IMR-90 (cell line): ENCODE data around the gene CNTLN. TPM values are rescaled to one million over a fixed set of nuclear protein-coding genes. Genes with fewer than 3 reads are reported as not detected.

Source experiments
- ATAC-seq: fragments of 200-7000 bp; cut with Tn5 transposase; 2 replicates; pipeline ENCODE4 v1.9.1; 2020; ENCODE audit warnings: low read depth, mild to moderate bottlenecking, moderate library complexity
- BruUV-seq: library from RNA; stranded (reverse); fragments of 400-500 nt; replicated peaks from 2 replicates; lab custom pipeline; 2021; lab: Mats Ljungman, UMichigan
- CTCF ChIA-PET: fragments of 300-600 bp; formaldehyde crosslinking; extraction: SDS; loops from one replicate; lab custom pipeline; 2021; ENCODE audit warnings: antibody characterized with exemption; lab: Yijun Ruan, JAX
- POLR2A ChIA-PET: fragments of 300-600 bp; sonication (Branson Sonifier 250); formaldehyde crosslinking; loops from one replicate; lab custom pipeline; 2022; ENCODE audit warnings: antibody characterized with exemption; ENCODE audit not compliant: unreplicated experiment; lab: Charles Lee
- DNase-seq: peaks from one replicate; pipeline ENCODE4 v3.0.0; 2013
- H2AFZ ChIP-seq: replicated peaks from 2 replicates; pipeline ENCODE3; 2013; ENCODE audit warnings: low read length, mild to moderate bottlenecking; ENCODE audit not compliant: poor library complexity
- H2AK5ac ChIP-seq: 2 replicates; pipeline ENCODE4 v1.6.1; 2013; ENCODE audit warnings: low read depth, low read length, inconsistent platforms
- H2AK9ac ChIP-seq: replicated peaks from 2 replicates; pipeline ENCODE3; 2013; ENCODE audit warnings: mild to moderate bottlenecking, low read depth, low read length, moderate library complexity; ENCODE audit not compliant: poor library complexity
- H2BK120ac ChIP-seq: 2 replicates; pipeline ENCODE4 v1.6.1; 2013; ENCODE audit warnings: low read depth, low read length, inconsistent platforms
- H2BK15ac ChIP-seq: 3 replicates; pipeline ENCODE4 v1.6.1; 2013; ENCODE audit warnings: low read depth, low read length, inconsistent platforms
- H2BK20ac ChIP-seq: 2 replicates; pipeline ENCODE4 v1.6.1; 2013; ENCODE audit warnings: low read depth, mild to moderate bottlenecking, inconsistent platforms, low read length, moderate library complexity
- H2BK5ac ChIP-seq: 2 replicates; pipeline ENCODE4 v1.6.1; 2013; ENCODE audit warnings: mild to moderate bottlenecking, low read depth, low read length, inconsistent platforms; ENCODE audit not compliant: poor library complexity, severe bottlenecking
- H3K14ac ChIP-seq: replicated peaks from 2 replicates; pipeline ENCODE4 v1.6.1; 2013; ENCODE audit warnings: low read depth, low read length, inconsistent platforms
- H3K18ac ChIP-seq: 2 replicates; pipeline ENCODE4 v1.6.1; 2013; ENCODE audit warnings: low read depth, low read length, control low read depth
- H3K23ac ChIP-seq: 2 replicates; pipeline ENCODE4 v1.6.1; 2013; ENCODE audit warnings: low read depth, low read length, inconsistent platforms
- H3K27ac ChIP-seq: 2 replicates; pipeline ENCODE4 v1.5.1; 2013; ENCODE audit warnings: mild to moderate bottlenecking, control low read depth, low read length; ENCODE audit not compliant: insufficient read depth
- H3K27me3 ChIP-seq: 2 replicates; pipeline ENCODE4 v1.6.1; 2013; ENCODE audit warnings: low read length; ENCODE audit not compliant: control insufficient read depth, insufficient read depth
- H3K36me3 ChIP-seq: 2 replicates; pipeline ENCODE4 v1.6.1; 2013; ENCODE audit warnings: low read length, mixed read lengths; ENCODE audit not compliant: control insufficient read depth, insufficient read depth
- H3K4ac ChIP-seq: 2 replicates; pipeline ENCODE4 v1.6.1; 2013; ENCODE audit warnings: low read depth, low read length, inconsistent platforms
- H3K4me1 ChIP-seq: 2 replicates; pipeline ENCODE4 v1.6.1; 2013; ENCODE audit warnings: low read length, mixed read lengths; ENCODE audit not compliant: control insufficient read depth, insufficient read depth
- H3K4me2 ChIP-seq: 2 replicates; pipeline ENCODE4 v1.6.1; 2013; ENCODE audit warnings: low read depth, mild to moderate bottlenecking, control low read depth, low read length, moderate library complexity
- H3K4me3 ChIP-seq: 2 replicates; pipeline ENCODE4 v1.5.1; 2013; ENCODE audit warnings: low read depth, mild to moderate bottlenecking, control low read depth, low read length, moderate library complexity; ENCODE audit not compliant: insufficient read depth
- H3K56ac ChIP-seq: 2 replicates; pipeline ENCODE4 v1.6.1; 2013; ENCODE audit warnings: low read length, inconsistent platforms; ENCODE audit not compliant: insufficient read depth; ENCODE audit errors: extremely low read depth
- H3K79me1 ChIP-seq, 2 experiments: 2 replicates each; pipeline ENCODE4 v1.6.1; 2013; ENCODE audit warnings: low read length in 2 of 2, inconsistent platforms in 1 of 2, low read depth in 1 of 2
- H3K9ac ChIP-seq: 2 replicates; pipeline ENCODE4 v1.6.1; 2013; ENCODE audit warnings: low read depth, low read length, control low read depth
- H3K9me1 ChIP-seq: 2 replicates; pipeline ENCODE4 v1.6.1; 2013; ENCODE audit warnings: low read length, inconsistent platforms; ENCODE audit not compliant: insufficient read depth
- H3K9me3 ChIP-seq: 2 replicates; pipeline ENCODE4 v1.6.1; 2013; ENCODE audit warnings: low read length; ENCODE audit not compliant: control insufficient read depth, insufficient read depth
- H4K20me1 ChIP-seq: 2 replicates; pipeline ENCODE4 v1.6.1; 2013; ENCODE audit warnings: low read length, inconsistent platforms; ENCODE audit not compliant: insufficient read depth
- H4K5ac ChIP-seq: 2 replicates; pipeline ENCODE4 v1.6.1; 2013; ENCODE audit warnings: mild to moderate bottlenecking, low read depth, low read length, control low read depth
- H4K8ac ChIP-seq, 2 experiments: 2 replicates each; pipeline ENCODE4 v1.6.1; 2013; ENCODE audit warnings: low read depth in 2 of 2, low read length in 2 of 2, control low read depth in 1 of 2, inconsistent platforms in 1 of 2
- H4K91ac ChIP-seq: 2 replicates; pipeline ENCODE4 v1.6.1; 2013; ENCODE audit warnings: low read depth, low read length, inconsistent platforms; ENCODE audit not compliant: insufficient read depth
- BHLHE40 ChIP-seq: fragments of 150-350 bp; IDR thresholded peaks from 2 replicates; pipeline ENCODE4 v1.6.1; 2016; ENCODE audit warnings: mild to moderate bottlenecking, low read depth, low read length
- CEBPB ChIP-seq: IDR thresholded peaks from 2 replicates; pipeline ENCODE4 v1.6.1; 2012; ENCODE audit warnings: low read depth, low read length, improper control_type of control experiment
- CHD1 ChIP-seq: IDR thresholded peaks from 2 replicates; pipeline ENCODE4 v1.6.1; 2012; ENCODE audit warnings: low read depth, low read length, improper control_type of control experiment
- FOS ChIP-seq: fragments of 150-350 bp; IDR thresholded peaks from 2 replicates; pipeline ENCODE4 v1.6.1; 2016; ENCODE audit warnings: low read depth, low read length
- MAFK ChIP-seq: IDR thresholded peaks from 2 replicates; pipeline ENCODE4 v1.6.1; 2012; ENCODE audit warnings: low read depth, low read length, improper control_type of control experiment
- MAZ ChIP-seq: IDR thresholded peaks from 2 replicates; pipeline ENCODE4 v1.6.1; 2012; ENCODE audit warnings: low read depth, mild to moderate bottlenecking, low read length, improper control_type of control experiment, moderate library complexity, borderline replicate concordance
- MXI1 ChIP-seq: IDR thresholded peaks from 2 replicates; pipeline ENCODE4 v1.6.1; 2012; ENCODE audit warnings: low read depth, mild to moderate bottlenecking, low read length, moderate library complexity, borderline replicate concordance
- NFE2L2 ChIP-seq: fragments of 150-350 bp; IDR thresholded peaks from 2 replicates; pipeline ENCODE4 v1.6.1; 2016; ENCODE audit warnings: low read depth, mild to moderate bottlenecking, low read length
- POLR2A ChIP-seq: IDR thresholded peaks from 2 replicates; pipeline ENCODE4 v1.6.1; 2012; ENCODE audit warnings: mild to moderate bottlenecking, low read depth, low read length
- RAD21 ChIP-seq: IDR thresholded peaks from 2 replicates; pipeline ENCODE4 v1.6.1; 2012; ENCODE audit warnings: low read length, improper control_type of control experiment
- RCOR1 ChIP-seq: IDR thresholded peaks from 2 replicates; pipeline ENCODE4 v1.6.1; 2012; ENCODE audit warnings: mild to moderate bottlenecking, low read length, improper control_type of control experiment; ENCODE audit not compliant: insufficient replicate concordance
- RFX5 ChIP-seq: IDR thresholded peaks from 2 replicates; pipeline ENCODE4 v1.8.0; 2012; ENCODE audit warnings: low read depth, mild to moderate bottlenecking, low read length, moderate library complexity
- SMC3 ChIP-seq: fragments of 150-350 bp; IDR thresholded peaks from 2 replicates; pipeline ENCODE4 v1.6.1; 2016; ENCODE audit warnings: low read depth, mild to moderate bottlenecking, antibody characterized with exemption, low read length, moderate library complexity
- dilution Hi-C: fragments of 300-500 bp; cut with HindIII; formaldehyde crosslinking; loops from one replicate; pipeline ENCODE4 v1.14.3; 2018; ENCODE audit warnings: low sequenced_read_pairs; ENCODE audit not compliant: unreplicated experiment
- in situ Hi-C: fragments of 300-500 bp; cut with MboI; formaldehyde crosslinking; loops from 3 replicates; pipeline ENCODE4 v1.14.3; 2019; ENCODE audit warnings: low sequenced_read_pairs, inconsistent platforms, mixed read lengths
- intact Hi-C: fragments of 100-400 bp; cut with micrococcal nuclease; formaldehyde crosslinking; loops from 2 replicates; pipeline ENCODE4 v1.10.0; 2022
- polyA plus RNA-seq, 3 experiments: library from polyadenylated mRNA; depleted of rRNA; stranded (reverse); fragments of >200 nt; gene quantifications; 2 replicates each; pipeline ENCODE4 v1.2.3, GENCODE V29; 2012; ENCODE audit warnings: low replicate concordance in 1 of 3
- total RNA-seq: library from RNA; depleted of rRNA; stranded (reverse); fragments of >200 nt; gene quantifications from 2 replicates; pipeline ENCODE4 v1.2.3, GENCODE V29; 2012
- TF ChIP-seq, protein P1 (sequence below): fragments of 150-350 bp; IDR thresholded peaks from 2 replicates; pipeline ENCODE4 v1.6.1; 2017; ENCODE audit warnings: mild to moderate bottlenecking, antibody characterized with exemption, low read length, low read depth
- TF ChIP-seq, protein P2 (sequence below): conservative IDR thresholded peaks from 2 replicates; pipeline ENCODE4 v1.5.1; 2012; ENCODE audit warnings: mild to moderate bottlenecking, low read depth, low read length, improper control_type of control experiment
- TF ChIP-seq, protein P3 (sequence below): fragments of 150-350 bp; IDR thresholded peaks from 2 replicates; pipeline ENCODE4 v1.6.1; 2016; ENCODE audit warnings: low read depth, mild to moderate bottlenecking, low read length, moderate library complexity, borderline replicate concordance

CNTLN gene
- total and polyA plus RNA-seq, 2 of the 4 experiments (the other 2 are of a cell fraction): 3.8 to 5.9 TPM

DNA sequence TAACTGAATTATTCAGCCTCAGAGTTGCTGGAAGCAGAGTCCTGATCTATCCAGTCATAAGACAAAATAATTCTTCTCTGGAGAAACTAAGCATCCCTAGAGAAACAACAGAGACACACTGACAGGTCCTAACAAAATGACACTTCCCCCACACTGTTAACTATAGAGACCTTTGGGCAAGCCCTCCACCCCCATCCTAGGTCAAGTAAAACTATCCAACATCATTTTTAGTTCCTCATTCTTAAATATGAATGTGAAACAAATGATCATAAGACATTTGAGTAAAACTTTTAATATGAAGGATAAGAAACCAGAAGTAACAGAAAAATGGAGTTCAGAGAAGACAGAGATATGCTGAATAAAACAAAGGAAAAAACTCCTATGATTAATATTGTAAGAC lies 30.9 kb downstream of the CNTLN start:
- dilution Hi-C loops (no loop called here), in situ Hi-C loops (no loop called here), intact Hi-C loops (no loop called here)
- no peak overlapping the region for H3K4me3 ChIP-seq
- no peak overlapping the region for H3K18ac ChIP-seq
- H3K4ac ChIP-seq: no peak overlapping the region
- no peak overlapping the region for H3K23ac ChIP-seq
- no peak overlapping the region for H2AFZ ChIP-seq
- no peaks in the 10 kb centered on the region for H3K9me1 ChIP-seq
- H4K20me1 ChIP-seq: no peaks in the 10 kb centered on the region
- no peaks in the 10 kb centered on the region for H3K36me3 ChIP-seq
- H2BK120ac ChIP-seq: no peak overlapping the region
- H2BK20ac ChIP-seq: no peak overlapping the region
- H2BK5ac ChIP-seq: no peak overlapping the region
- H3K79me1 ChIP-seq: peaks cover 5 to 8% of the 10 kb centered on the region in 2 experiments
- H3K27ac ChIP-seq: no peak overlapping the region
- ChIA-PET CTCF (no interaction called here), POLR2A (no interaction called here)
- no peak overlapping the region for H3K56ac ChIP-seq
- H4K5ac ChIP-seq: no peak overlapping the region
- BruUV-seq: no TSS peak
- no peak overlapping the region for H3K9ac ChIP-seq
- peaks cover 2% of the 10 kb centered on the region for H3K9me3 ChIP-seq
- no peak overlapping the region for H3K14ac ChIP-seq
- H3K4me2 ChIP-seq: no peak overlapping the region
- H3K4me1 ChIP-seq: no peaks in the 10 kb centered on the region
- no peak overlapping the region for H4K8ac ChIP-seq
- no peak overlapping the region for H2AK9ac ChIP-seq
- no peaks in the 10 kb centered on the region for H3K27me3 ChIP-seq
- ATAC-seq: no peak
- DNase-seq: no peak
- H2AK5ac ChIP-seq: no peak overlapping the region
- no peak overlapping the region for H4K91ac ChIP-seq
- no peak overlapping the region for H2BK15ac ChIP-seq
- TF ChIP-seq RFX5: no peak
- no peak for TF ChIP-seq CHD1
- no peak for TF ChIP-seq SMC3
- TF ChIP-seq BHLHE40: no peak
- no peak for TF ChIP-seq MXI1
- no peak for TF ChIP-seq MAZ
- TF ChIP-seq, protein P1, sequence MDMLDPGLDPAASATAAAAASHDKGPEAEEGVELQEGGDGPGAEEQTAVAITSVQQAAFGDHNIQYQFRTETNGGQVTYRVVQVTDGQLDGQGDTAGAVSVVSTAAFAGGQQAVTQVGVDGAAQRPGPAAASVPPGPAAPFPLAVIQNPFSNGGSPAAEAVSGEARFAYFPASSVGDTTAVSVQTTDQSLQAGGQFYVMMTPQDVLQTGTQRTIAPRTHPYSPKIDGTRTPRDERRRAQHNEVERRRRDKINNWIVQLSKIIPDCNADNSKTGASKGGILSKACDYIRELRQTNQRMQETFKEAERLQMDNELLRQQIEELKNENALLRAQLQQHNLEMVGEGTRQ: no peak
- TF ChIP-seq RAD21: no peak
- TF ChIP-seq MAFK: no peak
- no peak for TF ChIP-seq POLR2A
- TF ChIP-seq FOS: no peak
- TF ChIP-seq, protein P2, sequence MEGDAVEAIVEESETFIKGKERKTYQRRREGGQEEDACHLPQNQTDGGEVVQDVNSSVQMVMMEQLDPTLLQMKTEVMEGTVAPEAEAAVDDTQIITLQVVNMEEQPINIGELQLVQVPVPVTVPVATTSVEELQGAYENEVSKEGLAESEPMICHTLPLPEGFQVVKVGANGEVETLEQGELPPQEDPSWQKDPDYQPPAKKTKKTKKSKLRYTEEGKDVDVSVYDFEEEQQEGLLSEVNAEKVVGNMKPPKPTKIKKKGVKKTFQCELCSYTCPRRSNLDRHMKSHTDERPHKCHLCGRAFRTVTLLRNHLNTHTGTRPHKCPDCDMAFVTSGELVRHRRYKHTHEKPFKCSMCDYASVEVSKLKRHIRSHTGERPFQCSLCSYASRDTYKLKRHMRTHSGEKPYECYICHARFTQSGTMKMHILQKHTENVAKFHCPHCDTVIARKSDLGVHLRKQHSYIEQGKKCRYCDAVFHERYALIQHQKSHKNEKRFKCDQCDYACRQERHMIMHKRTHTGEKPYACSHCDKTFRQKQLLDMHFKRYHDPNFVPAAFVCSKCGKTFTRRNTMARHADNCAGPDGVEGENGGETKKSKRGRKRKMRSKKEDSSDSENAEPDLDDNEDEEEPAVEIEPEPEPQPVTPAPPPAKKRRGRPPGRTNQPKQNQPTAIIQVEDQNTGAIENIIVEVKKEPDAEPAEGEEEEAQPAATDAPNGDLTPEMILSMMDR: no peak
- no peak for TF ChIP-seq RCOR1
- TF ChIP-seq NFE2L2: no peak
- no peak for TF ChIP-seq CEBPB
- TF ChIP-seq, protein P3, sequence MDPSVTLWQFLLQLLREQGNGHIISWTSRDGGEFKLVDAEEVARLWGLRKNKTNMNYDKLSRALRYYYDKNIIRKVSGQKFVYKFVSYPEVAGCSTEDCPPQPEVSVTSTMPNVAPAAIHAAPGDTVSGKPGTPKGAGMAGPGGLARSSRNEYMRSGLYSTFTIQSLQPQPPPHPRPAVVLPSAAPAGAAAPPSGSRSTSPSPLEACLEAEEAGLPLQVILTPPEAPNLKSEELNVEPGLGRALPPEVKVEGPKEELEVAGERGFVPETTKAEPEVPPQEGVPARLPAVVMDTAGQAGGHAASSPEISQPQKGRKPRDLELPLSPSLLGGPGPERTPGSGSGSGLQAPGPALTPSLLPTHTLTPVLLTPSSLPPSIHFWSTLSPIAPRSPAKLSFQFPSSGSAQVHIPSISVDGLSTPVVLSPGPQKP: no peak
